HepG2 (cell line): ENCODE data around the gene DNAJB8. TPM values are rescaled to one million over a fixed set of nuclear protein-coding genes. Genes with fewer than 3 reads are reported as not detected.
A peak's percentile ranks its signal among the peaks of the same experiment; 100 is the strongest.

Experiments used
- ATAC-seq: fragments of 200-7000 bp; cut with Tn5 transposase; 3 replicates; pipeline ENCODE4 v1.9.1; 2020; ENCODE audit warnings: mild to moderate bottlenecking, moderate library complexity
- BruUV-seq: library from RNA; stranded (reverse); fragments of 400-500 nt; replicated peaks from 2 replicates; lab custom pipeline; 2021; lab: Mats Ljungman, UMichigan
- CTCF ChIA-PET: fragments of 300-600 bp; formaldehyde crosslinking; extraction: SDS; loops from one replicate; lab custom pipeline; 2021; ENCODE audit warnings: low total read pairs, inconsistent platforms, low intra/inter-chr PET ratio; lab: Yijun Ruan, JAX
- POLR2A ChIA-PET: fragments of 350-600 bp; sonication (Branson Sonifier 250); formaldehyde crosslinking; loops from one replicate; lab custom pipeline; 2020; ENCODE audit warnings: antibody characterized with exemption, inconsistent platforms; lab: Yijun Ruan, JAX
- DNase-seq: peaks from one replicate; pipeline ENCODE4 v3.0.0-alpha.2; 2015; ENCODE audit warnings: low spot score
- FAIRE-seq: peaks from 3 replicates; lab custom pipeline; 2011; peaks lifted over from hg19 to GRCh38; lab: Jason Lieb, UNC
- H2AFZ ChIP-seq: one replicate; pipeline ENCODE4 v1.6.1; 2011; ENCODE audit warnings: low read length, inconsistent platforms
- H3K27ac ChIP-seq: fragments of 300-600 bp; 3 replicates; pipeline ENCODE4 v1.8.0; 2011; ENCODE audit warnings: mixed run types, mild to moderate bottlenecking, mixed read lengths, low read length, inconsistent platforms; ENCODE audit not compliant: insufficient read depth; ENCODE audit errors: extremely low read length
- H3K27me3 ChIP-seq, 2 experiments: fragments of 200-600 bp in 1 of 2; 2 replicates in 1 of 2; 3 replicates in 1 of 2; pipeline versions ENCODE4 v1.6.0 to v1.8.0; 2011; ENCODE audit warnings: low read length in 2 of 2, mild to moderate bottlenecking in 2 of 2, moderate library complexity in 2 of 2, inconsistent platforms in 1 of 2; ENCODE audit not compliant: insufficient read depth in 2 of 2, control insufficient read depth in 1 of 2
- H3K36me3 ChIP-seq, 2 experiments: fragments of 200-600 bp in 1 of 2; replicated peaks in 1 of 2; 2 replicates in 1 of 2; 3 replicates in 1 of 2; pipeline versions ENCODE4 v1.5.1 to v1.8.0; 2011; ENCODE audit warnings: low read length in 2 of 2, inconsistent platforms in 1 of 2; ENCODE audit not compliant: insufficient read depth in 2 of 2, control insufficient read depth in 1 of 2
- H3K4me1 ChIP-seq: 2 replicates; pipeline ENCODE4 v1.5.1; 2012; ENCODE audit warnings: low read length, inconsistent platforms; ENCODE audit not compliant: insufficient read depth
- H3K4me2 ChIP-seq: 2 replicates; pipeline ENCODE4 v1.6.0; 2011; ENCODE audit warnings: low read depth, low read length, inconsistent platforms
- H3K4me3 ChIP-seq, 3 experiments: fragments of 200-600 bp in 1 of 3; sonication (generic), shearing (Covaris generic) in 1 of 3; replicated peaks in 1 of 3; 2 replicates each; pipeline ENCODE4 v1.5.1; 2011 to 2016; ENCODE audit warnings: low read length in 3 of 3, inconsistent platforms in 2 of 3, low read depth in 2 of 3, mild to moderate bottlenecking in 2 of 3, control low read depth in 1 of 3, mixed read lengths in 1 of 3; ENCODE audit not compliant: insufficient read depth in 1 of 3
- H3K79me2 ChIP-seq: one replicate; pipeline ENCODE4 v1.6.1; 2011; ENCODE audit warnings: low read length, inconsistent platforms; ENCODE audit not compliant: insufficient read depth
- H3K9ac ChIP-seq: 2 replicates; pipeline ENCODE4 v1.6.0; 2011; ENCODE audit warnings: mild to moderate bottlenecking, low read depth, low read length, inconsistent platforms; ENCODE audit not compliant: insufficient read depth
- H3K9me3 ChIP-seq: 2 replicates; pipeline ENCODE4 v1.5.1; 2012; ENCODE audit warnings: mild to moderate bottlenecking, low read length
- H4K20me1 ChIP-seq: 2 replicates; pipeline ENCODE4 v1.6.0; 2011; ENCODE audit warnings: inconsistent platforms, mild to moderate bottlenecking, low read length, moderate library complexity; ENCODE audit not compliant: insufficient read depth
- CHD4 ChIP-seq: fragments of 200-600 bp; sonication (generic); IDR thresholded peaks from 2 replicates; pipeline ENCODE4 v1.7.0; 2017; ENCODE audit warnings: mild to moderate bottlenecking, low read length, borderline replicate concordance
- CSRNP1 ChIP-seq: sonication (generic); formaldehyde crosslinking; IDR thresholded peaks from 2 replicates; pipeline ENCODE4 v1.8.1; 2023; ENCODE audit warnings: mild to moderate bottlenecking, missing genetic modification reagents
- FLYWCH1 ChIP-seq: sonication (generic); formaldehyde crosslinking; IDR thresholded peaks from 2 replicates; pipeline ENCODE4 v1.8.1; 2023; ENCODE audit warnings: mild to moderate bottlenecking, missing genetic modification reagents
- HNF1B ChIP-seq: sonication (generic); formaldehyde crosslinking; IDR thresholded peaks from 2 replicates; pipeline ENCODE4 v1.5.1; 2020; ENCODE audit warnings: mild to moderate bottlenecking, moderate library complexity, missing genetic modification reagents
- KAT7 ChIP-seq: IDR thresholded peaks from 2 replicates; pipeline ENCODE4 v1.6.1; 2018; ENCODE audit warnings: borderline replicate concordance, missing compliant biosample characterization
- KLF13 ChIP-seq: sonication (generic); formaldehyde crosslinking; IDR thresholded peaks from 2 replicates; pipeline ENCODE4 v1.4.0; 2020; ENCODE audit warnings: mild to moderate bottlenecking, missing genetic modification reagents
- MAFF ChIP-seq: IDR thresholded peaks from 2 replicates; pipeline ENCODE4 v1.6.1; 2011; ENCODE audit warnings: low read depth, low read length, improper control_type of control experiment
- MEIS2 ChIP-seq: sonication (generic); formaldehyde crosslinking; IDR thresholded peaks from 2 replicates; pipeline ENCODE4 v1.9.0; 2021; ENCODE audit warnings: mild to moderate bottlenecking, missing genetic modification reagents
- NR3C1 ChIP-seq: sonication (generic); formaldehyde crosslinking; IDR thresholded peaks from 2 replicates; pipeline ENCODE4 v1.4.0; 2020; ENCODE audit warnings: missing genetic modification reagents
- RAD21 ChIP-seq: fragments of 450-650 bp; formaldehyde crosslinking; IDR thresholded peaks from 2 replicates; pipeline ENCODE4 v1.5.0; 2020; ENCODE audit warnings: mild to moderate bottlenecking
- RNF2 ChIP-seq: fragments of 450-650 bp; conservative IDR thresholded peaks from 2 replicates; pipeline ENCODE4 v1.6.1; 2016; ENCODE audit warnings: low read depth
- SOX5 ChIP-seq: IDR thresholded peaks from 2 replicates; pipeline ENCODE4 v1.6.1; 2016; ENCODE audit warnings: borderline replicate concordance
- TGIF2 ChIP-seq: IDR thresholded peaks from 2 replicates; pipeline ENCODE4 v1.6.1; 2016; ENCODE audit warnings: control low read depth, missing compliant biosample characterization
- THAP7 ChIP-seq: sonication (generic); formaldehyde crosslinking; IDR thresholded peaks from 2 replicates; pipeline ENCODE4 v1.8.1; 2023; ENCODE audit warnings: mild to moderate bottlenecking, missing genetic modification reagents
- YEATS4 ChIP-seq: sonication (generic); formaldehyde crosslinking; IDR thresholded peaks from 2 replicates; pipeline ENCODE4 v1.4.0; 2020; ENCODE audit warnings: missing genetic modification reagents, borderline replicate concordance
- ZFP82 ChIP-seq: sonication (generic); formaldehyde crosslinking; IDR thresholded peaks from 2 replicates; pipeline ENCODE4 v1.5.1; 2020; ENCODE audit warnings: mild to moderate bottlenecking, missing genetic modification reagents, borderline replicate concordance
- ZNF124 ChIP-seq: sonication (generic); formaldehyde crosslinking; IDR thresholded peaks from 2 replicates; pipeline ENCODE4 v1.4.0; 2020; ENCODE audit warnings: missing genetic modification reagents
- ZNF34 ChIP-seq: sonication (generic); formaldehyde crosslinking; IDR thresholded peaks from 2 replicates; pipeline ENCODE4 v1.4.0; 2020; ENCODE audit warnings: mild to moderate bottlenecking, missing genetic modification reagents, borderline replicate concordance
- ZNF672 ChIP-seq: sonication (generic); formaldehyde crosslinking; IDR thresholded peaks from 2 replicates; pipeline ENCODE4 v1.8.1; 2022; ENCODE audit warnings: missing genetic modification reagents
- ZNF674 ChIP-seq: sonication (generic); formaldehyde crosslinking; IDR thresholded peaks from 2 replicates; pipeline ENCODE4 v1.5.0; 2020; ENCODE audit warnings: low read depth, mild to moderate bottlenecking, missing genetic modification reagents
- WGBS: methylation state at CpG from one replicate; pipeline ENCODE4 v1.1.6; 2017; ENCODE audit warnings: low lambda C conversion rate; 5-methylcytosine and 5-hydroxymethylcytosine counted together
- in situ Hi-C: cut with HindIII; loops from 2 replicates; pipeline ENCODE4 v1.10.0; 2017; ENCODE audit warnings: low pct_unique_long_range_greater_than_20kb; ENCODE audit not compliant: extremely low pct_ligation_motif_present
- intact Hi-C: fragments of 100-400 bp; cut with micrococcal nuclease; formaldehyde crosslinking; loops from one replicate; pipeline ENCODE4 v1.10.0; 2022; ENCODE audit not compliant: unreplicated experiment
- polyA plus RNA-seq, 8 experiments: library from polyadenylated mRNA; depleted of rRNA in 3 of 8; stranded (reverse) in 7 of 8; unstranded in 1 of 8; fragments of >200 nt; fragmentation: Illumina TruSeq in 4 of 8; extraction: Trizol in 4 of 8; gene quantifications; 2 replicates each; pipeline versions ENCODE4 v1.2.1 to v1.2.3, GENCODE V29; 2011 to 2016; ENCODE audit warnings: low read depth in 4 of 8, missing spikeins in 1 of 8, mixed read lengths in 1 of 8; ENCODE audit not compliant: insufficient read depth in 1 of 8
- total RNA-seq, 5 experiments: library from RNA; depleted of rRNA; stranded (reverse); fragments of >200 nt; fragmentation: Illumina TruSeq; extraction: Trizol; gene quantifications; 2 replicates each; pipeline ENCODE4 v1.2.3, GENCODE V29; 2016; ENCODE audit warnings: low read depth in 1 of 5

DNAJB8 gene
- total and polyA plus RNA-seq, 2 of the 13 experiments (the other 11 are each of a cell fraction or from before 2014, with no cell fraction given): not detected

DNA sequence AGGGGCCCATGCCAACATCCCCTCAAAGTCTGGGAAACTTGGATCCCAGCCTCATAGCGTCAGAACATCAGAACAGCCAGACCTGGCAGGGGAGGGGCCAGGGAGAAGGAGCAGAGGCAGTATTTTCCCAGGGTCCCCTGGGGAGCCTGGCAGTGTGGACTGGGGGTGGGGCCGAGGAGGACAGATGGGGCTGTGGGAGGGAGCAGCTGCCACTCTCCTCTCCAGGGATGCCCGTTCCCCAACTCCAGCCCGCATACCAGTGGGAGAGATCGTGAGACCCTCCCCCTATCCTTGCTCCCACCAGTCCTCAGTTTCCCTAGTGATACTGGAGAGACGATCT, 6.5 kb upstream of the DNAJB8 start (continued):
- TF ChIP-seq CHD4: no peak
- no peak for TF ChIP-seq RAD21

GRCh38 chr3:128472449-128473179, 5.9 kb upstream of the DNAJB8 start:
- Histone ChIP-seq H3K27ac (no peak overlapping the region), H3K27me3 (peaks cover 12 to 85% of the 10 kb centered on the region in 2 experiments), H2AFZ (no peak overlapping the region), H3K79me2 (no peaks in the 10 kb centered on the region), H3K4me3 (no peak overlapping the region), H3K4me2 (no peak overlapping the region), H3K9me3 (no peaks in the 10 kb centered on the region), H3K9ac (no peak overlapping the region), H3K36me3 (no peaks in the 10 kb centered on the region), H4K20me1 (no peaks in the 10 kb centered on the region), H3K4me1 (no peaks in the 10 kb centered on the region)
- TF ChIP-seq FLYWCH1 (CRISPR knock-in tag) (no peak), KAT7 (no peak), ZFP82 (CRISPR knock-in tag) (no peak), SOX5 (CRISPR knock-in tag) (no peak), ZNF672 (CRISPR knock-in tag) (no peak), ZNF124 (CRISPR knock-in tag) (no peak), THAP7 (no peak), MEIS2 (CRISPR knock-in tag) (no peak), YEATS4 (CRISPR knock-in tag) (no peak), TGIF2 (CRISPR knock-in tag) (no peak), RNF2 (no peak), ZNF34 (no peak), NR3C1 (CRISPR knock-in tag) (no peak), KLF13 (CRISPR knock-in tag) (no peak), MAFF (no peak), ZNF674 (CRISPR knock-in tag) (no peak), CSRNP1 (CRISPR knock-in tag) (no peak), HNF1B (no peak)
- CTCF ChIA-PET: no interaction called here
- POLR2A ChIA-PET: no interaction called here
- intact Hi-C loops (no loop called here), in situ Hi-C loops (no loop called here)
- DNase-seq (no peak), ATAC-seq (peak; percentile 12; the same call in 2 of the 3 replicates), FAIRE-seq (no peak)
- 5% methylated on average over 4 of the region's 13 CpGs for WGBS
- no TSS peak for BruUV-seq
